HepG2 (cell line): ENCODE results near the gene WNT9A. TPM values are rescaled to one million over a fixed set of nuclear protein-coding genes. Genes with fewer than 3 reads are reported as not detected.

ENCODE experiments used
- ATAC-seq: fragments of 200-7000 bp; cut with Tn5 transposase; 3 replicates; pipeline ENCODE4 v1.9.1; 2020; ENCODE audit warnings: mild to moderate bottlenecking, moderate library complexity
- BruUV-seq: library from RNA; stranded (reverse); fragments of 400-500 nt; replicated peaks from 2 replicates; lab custom pipeline; 2021; lab: Mats Ljungman, UMichigan
- CTCF ChIA-PET: fragments of 300-600 bp; formaldehyde crosslinking; extraction: SDS; loops from one replicate; lab custom pipeline; 2021; ENCODE audit warnings: low total read pairs, inconsistent platforms, low intra/inter-chr PET ratio; lab: Yijun Ruan, JAX
- POLR2A ChIA-PET: fragments of 350-600 bp; sonication (Branson Sonifier 250); formaldehyde crosslinking; loops from one replicate; lab custom pipeline; 2020; ENCODE audit warnings: antibody characterized with exemption, inconsistent platforms; lab: Yijun Ruan, JAX
- DNase-seq: peaks from one replicate; pipeline ENCODE4 v3.0.0-alpha.2; 2015; ENCODE audit warnings: low spot score
- FAIRE-seq: peaks from 3 replicates; lab custom pipeline; 2011; peaks lifted over from hg19 to GRCh38; lab: Jason Lieb, UNC
- H2AFZ ChIP-seq: one replicate; pipeline ENCODE4 v1.6.1; 2011; ENCODE audit warnings: low read length, inconsistent platforms
- H3K27ac ChIP-seq: fragments of 300-600 bp; 3 replicates; pipeline ENCODE4 v1.8.0; 2011; ENCODE audit warnings: mixed run types, mild to moderate bottlenecking, mixed read lengths, low read length, inconsistent platforms; ENCODE audit not compliant: insufficient read depth; ENCODE audit errors: extremely low read length
- H3K27me3 ChIP-seq, 2 experiments: fragments of 200-600 bp in 1 of 2; 2 replicates in 1 of 2; 3 replicates in 1 of 2; pipeline versions ENCODE4 v1.6.0 to v1.8.0; 2011; ENCODE audit warnings: low read length in 2 of 2, mild to moderate bottlenecking in 2 of 2, moderate library complexity in 2 of 2, inconsistent platforms in 1 of 2; ENCODE audit not compliant: insufficient read depth in 2 of 2, control insufficient read depth in 1 of 2
- H3K36me3 ChIP-seq, 2 experiments: fragments of 200-600 bp in 1 of 2; replicated peaks in 1 of 2; 2 replicates in 1 of 2; 3 replicates in 1 of 2; pipeline versions ENCODE4 v1.5.1 to v1.8.0; 2011; ENCODE audit warnings: low read length in 2 of 2, inconsistent platforms in 1 of 2; ENCODE audit not compliant: insufficient read depth in 2 of 2, control insufficient read depth in 1 of 2
- H3K4me1 ChIP-seq: 2 replicates; pipeline ENCODE4 v1.5.1; 2012; ENCODE audit warnings: low read length, inconsistent platforms; ENCODE audit not compliant: insufficient read depth
- H3K4me2 ChIP-seq: 2 replicates; pipeline ENCODE4 v1.6.0; 2011; ENCODE audit warnings: low read depth, low read length, inconsistent platforms
- H3K4me3 ChIP-seq, 3 experiments: fragments of 200-600 bp in 1 of 3; sonication (generic), shearing (Covaris generic) in 1 of 3; replicated peaks in 1 of 3; 2 replicates each; pipeline ENCODE4 v1.5.1; 2011 to 2016; ENCODE audit warnings: low read length in 3 of 3, inconsistent platforms in 2 of 3, low read depth in 2 of 3, mild to moderate bottlenecking in 2 of 3, control low read depth in 1 of 3, mixed read lengths in 1 of 3; ENCODE audit not compliant: insufficient read depth in 1 of 3
- H3K79me2 ChIP-seq: one replicate; pipeline ENCODE4 v1.6.1; 2011; ENCODE audit warnings: low read length, inconsistent platforms; ENCODE audit not compliant: insufficient read depth
- H3K9ac ChIP-seq: 2 replicates; pipeline ENCODE4 v1.6.0; 2011; ENCODE audit warnings: mild to moderate bottlenecking, low read depth, low read length, inconsistent platforms; ENCODE audit not compliant: insufficient read depth
- H3K9me3 ChIP-seq: 2 replicates; pipeline ENCODE4 v1.5.1; 2012; ENCODE audit warnings: mild to moderate bottlenecking, low read length
- H4K20me1 ChIP-seq: 2 replicates; pipeline ENCODE4 v1.6.0; 2011; ENCODE audit warnings: inconsistent platforms, mild to moderate bottlenecking, low read length, moderate library complexity; ENCODE audit not compliant: insufficient read depth
- CHD2 ChIP-seq: IDR thresholded peaks from 2 replicates; pipeline ENCODE4 v1.6.1; 2011; ENCODE audit warnings: low read depth, low read length, improper control_type of control experiment
- PITX1 ChIP-seq: sonication (generic); formaldehyde crosslinking; IDR thresholded peaks from 2 replicates; pipeline ENCODE4 v1.5.1; 2020; ENCODE audit warnings: mild to moderate bottlenecking, missing genetic modification reagents
- SMYD3 ChIP-seq: sonication (generic); formaldehyde crosslinking; IDR thresholded peaks from 2 replicates; pipeline ENCODE4 v1.8.1; 2023; ENCODE audit warnings: mild to moderate bottlenecking, missing genetic modification reagents
- SP5 ChIP-seq: IDR thresholded peaks from 2 replicates; pipeline ENCODE4 v1.6.1; 2016; ENCODE audit warnings: low read depth, borderline replicate concordance
- STAG1 ChIP-seq: sonication (generic); formaldehyde crosslinking; IDR thresholded peaks from 2 replicates; pipeline ENCODE4 v1.4.0; 2020; ENCODE audit warnings: missing genetic modification reagents
- ZNF619 ChIP-seq: sonication (generic); formaldehyde crosslinking; IDR thresholded peaks from 2 replicates; pipeline ENCODE4 v1.4.0; 2020; ENCODE audit warnings: mild to moderate bottlenecking, missing genetic modification reagents
- WGBS: methylation state at CpG from one replicate; pipeline ENCODE4 v1.1.6; 2017; ENCODE audit warnings: low lambda C conversion rate; 5-methylcytosine and 5-hydroxymethylcytosine counted together
- in situ Hi-C: cut with HindIII; loops from 2 replicates; pipeline ENCODE4 v1.10.0; 2017; ENCODE audit warnings: low pct_unique_long_range_greater_than_20kb; ENCODE audit not compliant: extremely low pct_ligation_motif_present
- intact Hi-C: fragments of 100-400 bp; cut with micrococcal nuclease; formaldehyde crosslinking; loops from one replicate; pipeline ENCODE4 v1.10.0; 2022; ENCODE audit not compliant: unreplicated experiment
- polyA plus RNA-seq, 8 experiments: library from polyadenylated mRNA; depleted of rRNA in 3 of 8; stranded (reverse) in 7 of 8; unstranded in 1 of 8; fragments of >200 nt; fragmentation: Illumina TruSeq in 4 of 8; extraction: Trizol in 4 of 8; gene quantifications; 2 replicates each; pipeline versions ENCODE4 v1.2.1 to v1.2.3, GENCODE V29; 2011 to 2016; ENCODE audit warnings: low read depth in 4 of 8, missing spikeins in 1 of 8, mixed read lengths in 1 of 8; ENCODE audit not compliant: insufficient read depth in 1 of 8
- total RNA-seq, 5 experiments: library from RNA; depleted of rRNA; stranded (reverse); fragments of >200 nt; fragmentation: Illumina TruSeq; extraction: Trizol; gene quantifications; 2 replicates each; pipeline ENCODE4 v1.2.3, GENCODE V29; 2016; ENCODE audit warnings: low read depth in 1 of 5
- TF ChIP-seq, protein P1 (sequence below): sonication (generic); IDR thresholded peaks from 2 replicates; pipeline ENCODE4 v1.6.1; 2016; ENCODE audit warnings: low read depth, borderline replicate concordance
- TF ChIP-seq, protein P2 (sequence below): IDR thresholded peaks from 2 replicates; pipeline ENCODE4 v1.6.1; 2016; ENCODE audit warnings: control low read depth

WNT9A gene
- total and polyA plus RNA-seq, 2 of the 13 experiments (the other 11 are each of a cell fraction or from before 2014, with no cell fraction given) = 0.04 TPM; not detected in 1

DNA sequence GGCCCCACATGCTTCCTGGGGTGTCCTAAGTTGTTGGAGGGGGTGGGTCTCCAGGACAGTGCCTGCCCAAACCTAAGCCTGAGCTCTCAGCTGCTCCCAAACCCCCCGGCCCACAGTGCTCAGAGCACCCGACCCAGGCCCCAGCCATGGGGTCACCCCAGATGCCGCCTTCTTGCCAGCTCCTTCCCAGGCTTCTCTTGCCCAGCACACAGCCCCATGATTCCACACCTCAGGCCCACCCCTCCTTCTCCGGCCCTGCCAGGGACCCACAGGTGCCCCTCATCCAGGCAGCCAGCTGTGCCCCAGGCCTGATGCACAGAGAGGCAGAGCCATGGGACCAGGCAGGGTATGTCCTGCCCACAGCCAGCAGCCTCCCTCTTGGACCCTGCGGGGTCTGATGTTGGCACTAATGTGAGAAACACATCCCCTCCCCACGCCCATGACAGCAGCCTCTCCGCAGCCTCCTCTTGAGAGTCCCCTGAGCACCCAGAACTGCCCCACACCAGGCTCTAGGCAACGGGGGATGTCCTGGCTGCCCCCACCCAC lies 4.9 kb downstream of the WNT9A start:
- CTCF ChIA-PET = no interaction called here
- ATAC-seq = no peak
- no peak for FAIRE-seq
- H3K27me3 ChIP-seq = peaks cover 18 to 90% of the 10 kb centered on the region in 2 experiments
- BruUV-seq = no TSS peak
- H3K79me2 ChIP-seq = no peaks in the 10 kb centered on the region
- TF ChIP-seq, protein P1, sequence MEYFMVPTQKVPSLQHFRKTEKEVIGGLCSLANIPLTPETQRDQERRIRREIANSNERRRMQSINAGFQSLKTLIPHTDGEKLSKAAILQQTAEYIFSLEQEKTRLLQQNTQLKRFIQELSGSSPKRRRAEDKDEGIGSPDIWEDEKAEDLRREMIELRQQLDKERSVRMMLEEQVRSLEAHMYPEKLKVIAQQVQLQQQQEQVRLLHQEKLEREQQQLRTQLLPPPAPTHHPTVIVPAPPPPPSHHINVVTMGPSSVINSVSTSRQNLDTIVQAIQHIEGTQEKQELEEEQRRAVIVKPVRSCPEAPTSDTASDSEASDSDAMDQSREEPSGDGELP = no peak
- TF ChIP-seq, protein P2, sequence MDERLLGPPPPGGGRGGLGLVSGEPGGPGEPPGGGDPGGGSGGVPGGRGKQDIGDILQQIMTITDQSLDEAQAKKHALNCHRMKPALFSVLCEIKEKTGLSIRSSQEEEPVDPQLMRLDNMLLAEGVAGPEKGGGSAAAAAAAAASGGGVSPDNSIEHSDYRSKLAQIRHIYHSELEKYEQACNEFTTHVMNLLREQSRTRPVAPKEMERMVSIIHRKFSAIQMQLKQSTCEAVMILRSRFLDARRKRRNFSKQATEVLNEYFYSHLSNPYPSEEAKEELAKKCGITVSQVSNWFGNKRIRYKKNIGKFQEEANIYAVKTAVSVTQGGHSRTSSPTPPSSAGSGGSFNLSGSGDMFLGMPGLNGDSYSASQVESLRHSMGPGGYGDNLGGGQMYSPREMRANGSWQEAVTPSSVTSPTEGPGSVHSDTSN (CRISPR knock-in tag) = no peak
- TF ChIP-seq CHD2 (no peak), STAG1 (no peak), SMYD3 (CRISPR knock-in tag) (no peak), PITX1 (CRISPR knock-in tag) (no peak), ZNF619 (CRISPR knock-in tag) (no peak), SP5 (CRISPR knock-in tag) (no peak)
- H3K9ac ChIP-seq = no peak overlapping the region
- H4K20me1 ChIP-seq = no peaks in the 10 kb centered on the region
- WGBS = 0% methylated on average over 1 of the region's 8 CpGs
- no peak overlapping the region for H2AFZ ChIP-seq
- H3K4me1 ChIP-seq = peaks cover 16% of the 10 kb centered on the region
- H3K36me3 ChIP-seq = no peaks in the 10 kb centered on the region
- no peak overlapping the region for H3K27ac ChIP-seq
- no peak overlapping the region for H3K4me2 ChIP-seq
- no peak for DNase-seq
- intact Hi-C loops (no loop called here), in situ Hi-C loops (no loop called here)
- H3K4me3 ChIP-seq = no peak overlapping the region
- POLR2A ChIA-PET = no interaction called here
- no peaks in the 10 kb centered on the region for H3K9me3 ChIP-seq
